ENCODE measurements around the gene MUS81.

DNA sequence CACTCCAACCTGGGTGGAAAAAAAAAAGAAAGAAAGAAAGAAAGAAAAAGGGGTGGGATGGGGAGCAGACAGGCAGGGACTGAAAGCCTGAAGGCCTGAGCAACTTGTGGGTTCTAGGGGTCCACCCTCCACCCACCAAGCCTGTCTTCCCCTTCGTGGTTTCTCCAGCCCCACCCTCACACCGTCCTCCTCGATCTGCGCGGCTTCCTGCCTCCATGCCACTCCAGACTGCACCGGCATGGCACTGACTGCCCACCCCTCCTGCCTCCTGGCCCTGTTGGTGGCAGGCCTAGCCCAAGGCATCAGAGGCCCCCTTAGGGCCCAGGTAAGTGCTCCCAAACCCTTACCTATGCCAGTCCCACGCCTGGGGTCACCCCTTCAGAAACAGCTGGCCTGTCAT is 19.4 kb downstream of the MUS81 start, which contains the start of gene CTSW:
- TF ChIP-seq POLR2A (IDR thresholded peaks at IDR 0.05) = no peak
- TF ChIP-seq, protein P1, sequence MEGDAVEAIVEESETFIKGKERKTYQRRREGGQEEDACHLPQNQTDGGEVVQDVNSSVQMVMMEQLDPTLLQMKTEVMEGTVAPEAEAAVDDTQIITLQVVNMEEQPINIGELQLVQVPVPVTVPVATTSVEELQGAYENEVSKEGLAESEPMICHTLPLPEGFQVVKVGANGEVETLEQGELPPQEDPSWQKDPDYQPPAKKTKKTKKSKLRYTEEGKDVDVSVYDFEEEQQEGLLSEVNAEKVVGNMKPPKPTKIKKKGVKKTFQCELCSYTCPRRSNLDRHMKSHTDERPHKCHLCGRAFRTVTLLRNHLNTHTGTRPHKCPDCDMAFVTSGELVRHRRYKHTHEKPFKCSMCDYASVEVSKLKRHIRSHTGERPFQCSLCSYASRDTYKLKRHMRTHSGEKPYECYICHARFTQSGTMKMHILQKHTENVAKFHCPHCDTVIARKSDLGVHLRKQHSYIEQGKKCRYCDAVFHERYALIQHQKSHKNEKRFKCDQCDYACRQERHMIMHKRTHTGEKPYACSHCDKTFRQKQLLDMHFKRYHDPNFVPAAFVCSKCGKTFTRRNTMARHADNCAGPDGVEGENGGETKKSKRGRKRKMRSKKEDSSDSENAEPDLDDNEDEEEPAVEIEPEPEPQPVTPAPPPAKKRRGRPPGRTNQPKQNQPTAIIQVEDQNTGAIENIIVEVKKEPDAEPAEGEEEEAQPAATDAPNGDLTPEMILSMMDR (IDR thresholded peaks at IDR 0.05) = no peak
